Measurements from ENCODE around the gene CDC42BPB.

Gene CDC42BPB

GRCh38 chr14:102885737-102886447, 171.5 kb downstream of the CDC42BPB start:
- in situ Hi-C loops (cut with MboI; ENCODE audit: low sequenced_read_pairs): no loop called here

GRCh38 chr14:102883554-102883953, 173.8 kb downstream of the CDC42BPB start:
- in situ Hi-C loops (cut with MboI; ENCODE audit: low sequenced_read_pairs): no loop called here

GRCh38 chr14:102883089-102883541, 174.2 kb downstream of the CDC42BPB start:
- in situ Hi-C loops (cut with MboI; ENCODE audit: low sequenced_read_pairs): no loop called here

Data from HL-60/S4 treated with retinoic acid at 250 ng/mL for 4 days and 3 days (cell line).